ENCODE measurements around the gene IGF2R.

The IGF2R gene

GRCh38 chr6:160015778-160016684 lies 47.1 kb downstream of the IGF2R start:
- FAIRE-seq (no peak), DNase-seq (ENCODE audit: insufficient read length, low spot score) (no peak)
- no peak for TF ChIP-seq CTCF (IDR thresholded peaks at IDR 0.05; ENCODE audit: insufficient read depth, missing control alignments)

GRCh38 chr6:160022101-160022500 lies 53.2 kb downstream of the IGF2R start:
- DNase-seq (ENCODE audit: insufficient read length, low spot score) (no peak), FAIRE-seq (no peak)
- TF ChIP-seq CTCF (IDR thresholded peaks at IDR 0.05; ENCODE audit: insufficient read depth, missing control alignments): no peak

- no peak for TF ChIP-seq CTCF (IDR thresholded peaks at IDR 0.05; ENCODE audit: insufficient read depth, missing control alignments)
- no peak for DNase-seq (ENCODE audit: insufficient read length, low spot score)
- no peak for FAIRE-seq
Observed at GRCh38 chr6:160022793-160023192, 53.9 kb downstream of the IGF2R start.

GRCh38 chr6:160024152-160024551 lies 55.3 kb downstream of the IGF2R start:
- DNase-seq (ENCODE audit: insufficient read length, low spot score) (no peak), FAIRE-seq (no peak)

GRCh38 chr6:160027076-160027475 lies 58.2 kb downstream of the IGF2R start:
- FAIRE-seq: no peak
- TF ChIP-seq CTCF (IDR thresholded peaks at IDR 0.05; ENCODE audit: insufficient read depth, missing control alignments): no peak
- no peak for DNase-seq (ENCODE audit: insufficient read length, low spot score)

More at GRCh38 chr6:160024152-160024551, 55.3 kb downstream of the IGF2R start:
- no peak for TF ChIP-seq CTCF (IDR thresholded peaks at IDR 0.05; ENCODE audit: insufficient read depth, missing control alignments)

GRCh38 chr6:160027931-160028330 lies 59.0 kb downstream of the IGF2R start:
- no peak for DNase-seq (ENCODE audit: insufficient read length, low spot score)
- no peak for TF ChIP-seq CTCF (IDR thresholded peaks at IDR 0.05; ENCODE audit: insufficient read depth, missing control alignments)
- no peak for FAIRE-seq
